ENCODE results near the gene SLC22A23. TPM values are rescaled to one million over a fixed set of nuclear protein-coding genes. Genes with fewer than 3 reads are reported as not detected.

The SLC22A23 gene
- total RNA-seq, 2 experiments from 2014 or later: 1.3 to 1.4 TPM

GRCh38 chr6:3350252-3350796 is 106.5 kb downstream of the SLC22A23 start:
- no peaks in the 10 kb centered on the region for H3K9me3 Mint-ChIP-seq
- H3K27ac Mint-ChIP-seq: no peak overlapping the region
- CTCF ChIA-PET: no interaction called here
- H3K36me3 Mint-ChIP-seq (ENCODE audit: low read depth): no peaks in the 10 kb centered on the region
- no peaks in the 10 kb centered on the region for H3K27me3 Mint-ChIP-seq (ENCODE audit: low read depth)
- intact Hi-C loops (cut with micrococcal nuclease): no loop called here
- no peak for DNase-seq
- H3K4me1 Mint-ChIP-seq (ENCODE audit: low read depth): peaks cover 26% of the 10 kb centered on the region
- H3K4me3 Mint-ChIP-seq: no peak overlapping the region

- Mint-ChIP-seq H3K4me1 (ENCODE audit: low read depth) (peaks cover 21% of the 10 kb centered on the region), H3K36me3 (ENCODE audit: low read depth) (no peaks in the 10 kb centered on the region), H3K27ac (no peak overlapping the region), H3K4me3 (no peak overlapping the region), H3K9me3 (no peaks in the 10 kb centered on the region), H3K27me3 (ENCODE audit: low read depth) (no peaks in the 10 kb centered on the region)
- CTCF ChIA-PET: interaction anchor here (0.6 to 1.1 kb wide), 2 partner anchors 11 to 603 kb away, joined by 3 to 5 read pairs; no protein-coding TSS in a partner anchor
- DNase-seq: no peak
- intact Hi-C loops (cut with micrococcal nuclease): no loop called here
Observed at GRCh38 chr6:3349388-3350251, 107.2 kb downstream of the SLC22A23 start.

- Mint-ChIP-seq H3K9me3 (no peaks in the 10 kb centered on the region), H3K4me3 (no peak overlapping the region), H3K27ac (no peak overlapping the region), H3K4me1 (ENCODE audit: low read depth) (peaks cover 18% of the 10 kb centered on the region), H3K27me3 (ENCODE audit: low read depth) (no peaks in the 10 kb centered on the region), H3K36me3 (ENCODE audit: low read depth) (no peaks in the 10 kb centered on the region)
- no peak for DNase-seq
- intact Hi-C loops (cut with micrococcal nuclease): no loop called here
- CTCF ChIA-PET: interaction anchor here (1.1 kb wide), 1 partner anchor 10 kb away, joined by 3 read pairs; no protein-coding TSS in a partner anchor
Observed at GRCh38 chr6:3348821-3349220, 108.0 kb downstream of the SLC22A23 start.

- DNase-seq: no peak
- H3K9me3 Mint-ChIP-seq: no peaks in the 10 kb centered on the region
- H3K36me3 Mint-ChIP-seq (ENCODE audit: low read depth): no peaks in the 10 kb centered on the region
- peaks cover 15% of the 10 kb centered on the region for H3K4me1 Mint-ChIP-seq (ENCODE audit: low read depth)
- intact Hi-C loops (cut with micrococcal nuclease): no loop called here
- no peaks in the 10 kb centered on the region for H3K27me3 Mint-ChIP-seq (ENCODE audit: low read depth)
- CTCF ChIA-PET: no interaction called here
- no peak overlapping the region for H3K4me3 Mint-ChIP-seq
- H3K27ac Mint-ChIP-seq: no peak overlapping the region
Observed at GRCh38 chr6:3347826-3348225, 109.0 kb downstream of the SLC22A23 start.

GRCh38 chr6:3347247-3347646 is 109.6 kb downstream of the SLC22A23 start:
- no peak for DNase-seq
- intact Hi-C loops (cut with micrococcal nuclease): no loop called here
- Mint-ChIP-seq H3K36me3 (ENCODE audit: low read depth) (no peaks in the 10 kb centered on the region), H3K4me3 (no peak overlapping the region), H3K9me3 (no peaks in the 10 kb centered on the region), H3K4me1 (ENCODE audit: low read depth) (peaks cover 15% of the 10 kb centered on the region), H3K27me3 (ENCODE audit: low read depth) (no peaks in the 10 kb centered on the region), H3K27ac (no peak overlapping the region)
- CTCF ChIA-PET: no interaction called here

GRCh38 chr6:3346476-3346875 is 110.4 kb downstream of the SLC22A23 start:
- H3K27ac Mint-ChIP-seq: no peak overlapping the region
- CTCF ChIA-PET: interaction anchor here (0.8 kb wide), 1 partner anchor 11 kb away, joined by 3 read pairs; no protein-coding TSS in a partner anchor
- intact Hi-C loops (cut with micrococcal nuclease): no loop called here
- peaks cover 15% of the 10 kb centered on the region for H3K4me1 Mint-ChIP-seq (ENCODE audit: low read depth)
- no peak overlapping the region for H3K4me3 Mint-ChIP-seq
- H3K9me3 Mint-ChIP-seq: no peaks in the 10 kb centered on the region
- no peaks in the 10 kb centered on the region for H3K36me3 Mint-ChIP-seq (ENCODE audit: low read depth)
- no peaks in the 10 kb centered on the region for H3K27me3 Mint-ChIP-seq (ENCODE audit: low read depth)
- no peak for DNase-seq

- Mint-ChIP-seq H3K27me3 (ENCODE audit: low read depth) (no peaks in the 10 kb centered on the region), H3K4me3 (no peak overlapping the region), H3K27ac (no peak overlapping the region), H3K9me3 (no peaks in the 10 kb centered on the region), H3K4me1 (ENCODE audit: low read depth) (peaks cover 17% of the 10 kb centered on the region), H3K36me3 (ENCODE audit: low read depth) (no peaks in the 10 kb centered on the region)
- intact Hi-C loops (cut with micrococcal nuclease): no loop called here
- no peak for DNase-seq
- CTCF ChIA-PET: interaction anchor here (0.8 to 1.0 kb wide), 2 partner anchors 10 to 11 kb away, joined by 3 read pairs; no protein-coding TSS in a partner anchor
Observed at GRCh38 chr6:3345836-3346235, 111.0 kb downstream of the SLC22A23 start.

- peaks cover 22% of the 10 kb centered on the region for H3K4me1 Mint-ChIP-seq (ENCODE audit: low read depth)
- no peak for DNase-seq
- CTCF ChIA-PET: no interaction called here
- H3K4me3 Mint-ChIP-seq: no peak overlapping the region
- intact Hi-C loops (cut with micrococcal nuclease): no loop called here
- no peaks in the 10 kb centered on the region for H3K27me3 Mint-ChIP-seq (ENCODE audit: low read depth)
- H3K9me3 Mint-ChIP-seq: no peaks in the 10 kb centered on the region
- H3K36me3 Mint-ChIP-seq (ENCODE audit: low read depth): no peaks in the 10 kb centered on the region
- no peak overlapping the region for H3K27ac Mint-ChIP-seq
Observed at GRCh38 chr6:3343089-3343883, 113.6 kb downstream of the SLC22A23 start.

GRCh38 chr6:3341467-3341866 is 115.4 kb downstream of the SLC22A23 start:
- intact Hi-C loops (cut with micrococcal nuclease): no loop called here
- CTCF ChIA-PET: interaction anchor here (1.5 kb wide), 1 partner anchor 10 kb away, joined by 3 read pairs; no protein-coding TSS in a partner anchor
- DNase-seq: no peak
- Mint-ChIP-seq H3K36me3 (ENCODE audit: low read depth) (no peaks in the 10 kb centered on the region), H3K27me3 (ENCODE audit: low read depth) (no peaks in the 10 kb centered on the region), H3K4me3 (no peak overlapping the region), H3K9me3 (no peaks in the 10 kb centered on the region), H3K27ac (no peak overlapping the region), H3K4me1 (ENCODE audit: low read depth) (peaks cover 34% of the 10 kb centered on the region)

GRCh38 chr6:3340894-3341293 is 116.0 kb downstream of the SLC22A23 start:
- H3K27ac Mint-ChIP-seq: no peak overlapping the region
- no peak for DNase-seq
- CTCF ChIA-PET: interaction anchor here (1.5 kb wide), 1 partner anchor 10 kb away, joined by 3 read pairs; no protein-coding TSS in a partner anchor
- H3K36me3 Mint-ChIP-seq (ENCODE audit: low read depth): no peaks in the 10 kb centered on the region
- no peaks in the 10 kb centered on the region for H3K9me3 Mint-ChIP-seq
- H3K27me3 Mint-ChIP-seq (ENCODE audit: low read depth): no peaks in the 10 kb centered on the region
- peaks cover 32% of the 10 kb centered on the region for H3K4me1 Mint-ChIP-seq (ENCODE audit: low read depth)
- intact Hi-C loops (cut with micrococcal nuclease): no loop called here
- H3K4me3 Mint-ChIP-seq: no peak overlapping the region

GRCh38 chr6:3340358-3340802 is 116.5 kb downstream of the SLC22A23 start:
- CTCF ChIA-PET: interaction anchor here (1.5 kb wide), 1 partner anchor 9 kb away, joined by 3 read pairs; no protein-coding TSS in a partner anchor
- Mint-ChIP-seq H3K36me3 (ENCODE audit: low read depth) (no peaks in the 10 kb centered on the region), H3K4me1 (ENCODE audit: low read depth) (peaks cover 30% of the 10 kb centered on the region), H3K27me3 (ENCODE audit: low read depth) (no peaks in the 10 kb centered on the region), H3K9me3 (no peaks in the 10 kb centered on the region), H3K27ac (no peak overlapping the region), H3K4me3 (no peak overlapping the region)
- DNase-seq: no peak
- intact Hi-C loops (cut with micrococcal nuclease): no loop called here

GRCh38 chr6:3339811-3340210 is 117.0 kb downstream of the SLC22A23 start:
- DNase-seq: no peak
- H3K27me3 Mint-ChIP-seq (ENCODE audit: low read depth): no peaks in the 10 kb centered on the region
- no peaks in the 10 kb centered on the region for H3K36me3 Mint-ChIP-seq (ENCODE audit: low read depth)
- no peak overlapping the region for H3K4me3 Mint-ChIP-seq
- peaks cover 30% of the 10 kb centered on the region for H3K4me1 Mint-ChIP-seq (ENCODE audit: low read depth)
- intact Hi-C loops (cut with micrococcal nuclease): no loop called here
- CTCF ChIA-PET: interaction anchor here (0.6 to 1.5 kb wide), 3 partner anchors 9 to 75 kb away, joined by 3 to 5 read pairs (median 3); no protein-coding TSS in a partner anchor
- no peaks in the 10 kb centered on the region for H3K9me3 Mint-ChIP-seq
- H3K27ac Mint-ChIP-seq: no peak overlapping the region
